Measurements from ENCODE around the gene PDIA5.

Gene PDIA5

GRCh38 chr3:123124971-123125370 lies 58.1 kb downstream of the PDIA5 start:
- Histone ChIP-seq H3K27me3 (ENCODE audit: insufficient read depth, poor library complexity, severe bottlenecking) (no peaks in the 10 kb centered on the region), H3K27ac (replicated peaks) (no peak overlapping the region), H3K4me3 (replicated peaks; ENCODE audit: insufficient read depth, low read length) (no peak overlapping the region)
- DNase-seq (ENCODE audit: low read depth in 1 of 2, low spot score in 1 of 2), result no peak
- TF ChIP-seq SPI1 (IDR thresholded peaks at IDR 0.05; ENCODE audit: borderline replicate concordance, low read depth) (no peak), POLR2AphosphoS5 (IDR thresholded peaks at IDR 0.05; ENCODE audit: low read depth) (no peak), REST (IDR thresholded peaks at IDR 0.05; ENCODE audit: insufficient replicate concordance, low read depth) (no peak), GABPA (IDR thresholded peaks at IDR 0.05; ENCODE audit: low read depth) (no peak), CTCF (IDR thresholded peaks at IDR 0.05; ENCODE audit: insufficient read depth, low read length) (no peak)

- Histone ChIP-seq H3K27ac (replicated peaks) (no peak overlapping the region), H3K27me3 (ENCODE audit: insufficient read depth, poor library complexity, severe bottlenecking) (no peaks in the 10 kb centered on the region), H3K4me3 (replicated peaks; ENCODE audit: insufficient read depth, low read length) (no peak overlapping the region)
- no peak for DNase-seq (ENCODE audit: low read depth in 1 of 2, low spot score in 1 of 2)
- TF ChIP-seq POLR2AphosphoS5 (IDR thresholded peaks at IDR 0.05; ENCODE audit: low read depth) (no peak), GABPA (IDR thresholded peaks at IDR 0.05; ENCODE audit: low read depth) (no peak), REST (IDR thresholded peaks at IDR 0.05; ENCODE audit: insufficient replicate concordance, low read depth) (no peak), SPI1 (IDR thresholded peaks at IDR 0.05; ENCODE audit: borderline replicate concordance, low read depth) (no peak), CTCF (IDR thresholded peaks at IDR 0.05; ENCODE audit: insufficient read depth, low read length) (no peak)
Measured at GRCh38 chr3:123126031-123126430, 59.2 kb downstream of the PDIA5 start.

- TF ChIP-seq SPI1 (IDR thresholded peaks at IDR 0.05; ENCODE audit: borderline replicate concordance, low read depth), result no peak
- no peak for TF ChIP-seq POLR2AphosphoS5 (IDR thresholded peaks at IDR 0.05; ENCODE audit: low read depth)
- no peak for TF ChIP-seq CTCF (IDR thresholded peaks at IDR 0.05; ENCODE audit: insufficient read depth, low read length)
- no peak for TF ChIP-seq GABPA (IDR thresholded peaks at IDR 0.05; ENCODE audit: low read depth)
- TF ChIP-seq REST (IDR thresholded peaks at IDR 0.05; ENCODE audit: insufficient replicate concordance, low read depth), result no peak
Measured at GRCh38 chr3:123126653-123127052, 59.8 kb downstream of the PDIA5 start.

More at GRCh38 chr3:123126653-123127052, 59.8 kb downstream of the PDIA5 start:
- DNase-seq (ENCODE audit: low read depth in 1 of 2, low spot score in 1 of 2), result no peak
- Histone ChIP-seq H3K27me3 (ENCODE audit: insufficient read depth, poor library complexity, severe bottlenecking) (no peaks in the 10 kb centered on the region), H3K27ac (replicated peaks) (no peak overlapping the region), H3K4me3 (replicated peaks; ENCODE audit: insufficient read depth, low read length) (no peak overlapping the region)
